ENCODE results near the gene PLBD1.
A peak's percentile ranks its signal among the peaks of the same experiment; 100 is the strongest.

PLBD1 gene

DNA sequence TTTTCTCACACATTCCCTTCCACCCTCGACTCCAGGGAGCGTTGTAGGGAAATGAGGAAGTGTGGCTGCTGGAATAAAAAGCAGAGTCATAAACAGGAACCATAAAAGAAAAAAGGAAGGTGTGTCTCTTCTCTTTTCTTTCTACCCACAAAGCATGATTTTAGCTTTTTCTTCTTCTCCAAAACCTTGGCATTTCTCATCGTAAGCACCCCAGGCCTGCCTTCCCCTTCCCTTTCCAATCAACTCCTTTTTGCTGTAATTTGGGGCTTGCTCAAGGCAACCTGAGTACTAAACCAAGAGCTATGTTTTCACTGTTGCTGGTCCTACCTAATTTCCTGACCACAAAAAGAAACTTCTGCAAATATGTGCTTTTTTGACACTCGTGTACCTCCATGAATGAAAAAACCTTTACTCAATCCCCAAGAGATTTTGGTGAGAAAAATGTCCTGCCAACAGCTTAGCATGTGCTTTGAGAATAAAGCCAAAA, 9.2 kb downstream of the PLBD1 start:
- Histone ChIP-seq H3K27ac (no peak overlapping the region), H3K4me3 (no peak overlapping the region)
- TF ChIP-seq CTCF (IDR thresholded peaks at IDR 0.05), result no peak
- DNase-seq (ENCODE audit: low spot score), result no peak

DNA sequence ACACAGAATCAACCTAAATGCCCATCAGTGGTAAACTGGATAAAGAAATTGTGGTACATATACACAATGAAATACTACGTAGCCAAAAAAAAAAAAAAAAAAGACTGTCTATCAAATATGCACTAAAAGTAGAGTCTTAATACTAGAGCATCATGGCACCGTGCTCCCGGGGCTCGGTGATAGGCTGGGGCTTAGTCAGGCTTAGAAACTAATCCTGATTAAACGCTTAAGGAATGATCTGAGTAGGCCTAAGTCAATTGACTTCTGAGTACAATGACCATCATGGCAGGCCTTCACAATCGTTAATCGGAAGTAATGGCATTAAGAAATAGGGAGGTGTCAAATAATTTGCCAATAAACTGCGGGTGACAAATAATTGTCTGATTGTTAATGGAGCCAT, 9.7 kb downstream of the PLBD1 start:
- H3K4me3 ChIP-seq, result no peak overlapping the region
- H3K27ac ChIP-seq, result no peak overlapping the region
- TF ChIP-seq CTCF (IDR thresholded peaks at IDR 0.05), result no peak
- DNase-seq (ENCODE audit: low spot score), result no peak

GRCh38 chr12:14554281-14555007, 13.2 kb downstream of the PLBD1 start:
- TF ChIP-seq CTCF (IDR thresholded peaks at IDR 0.05), result no peak
- no peak for DNase-seq (ENCODE audit: low spot score)
- Histone ChIP-seq H3K27ac (peak overlapping the region in 1 of 2 donors; percentile 42), H3K4me3 (peak overlapping the region; percentile 42)

GRCh38 chr12:14548609-14549008, 19.1 kb downstream of the PLBD1 start:
- Histone ChIP-seq H3K27ac (no peak overlapping the region), H3K4me3 (no peak overlapping the region)
- TF ChIP-seq CTCF (IDR thresholded peaks at IDR 0.05), result no peak
- DNase-seq (ENCODE audit: low spot score), result no peak

DNA sequence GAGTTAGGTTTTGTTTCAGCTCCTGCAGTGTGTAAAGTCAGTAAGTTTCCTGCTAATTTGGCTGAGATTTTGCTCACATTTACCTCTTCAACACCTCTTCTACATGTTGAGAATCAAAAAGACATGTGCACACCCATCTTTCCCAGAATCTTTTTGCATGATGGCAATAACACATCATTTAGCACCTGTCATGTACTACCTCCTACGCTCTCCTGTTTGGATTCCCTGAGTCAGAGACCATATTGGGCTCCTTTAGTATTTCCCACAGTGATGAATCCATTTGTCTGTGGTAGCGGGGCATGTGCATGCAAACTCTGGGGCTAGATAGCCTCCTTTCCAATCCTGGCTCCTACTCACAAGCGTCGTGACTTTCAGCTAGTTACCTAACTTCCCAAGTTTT, 20.1 kb downstream of the PLBD1 start:
- Histone ChIP-seq H3K27ac (no peak overlapping the region), H3K4me3 (no peak overlapping the region)
- no peak for DNase-seq (ENCODE audit: low spot score)
- TF ChIP-seq CTCF (IDR thresholded peaks at IDR 0.05), result no peak

DNA sequence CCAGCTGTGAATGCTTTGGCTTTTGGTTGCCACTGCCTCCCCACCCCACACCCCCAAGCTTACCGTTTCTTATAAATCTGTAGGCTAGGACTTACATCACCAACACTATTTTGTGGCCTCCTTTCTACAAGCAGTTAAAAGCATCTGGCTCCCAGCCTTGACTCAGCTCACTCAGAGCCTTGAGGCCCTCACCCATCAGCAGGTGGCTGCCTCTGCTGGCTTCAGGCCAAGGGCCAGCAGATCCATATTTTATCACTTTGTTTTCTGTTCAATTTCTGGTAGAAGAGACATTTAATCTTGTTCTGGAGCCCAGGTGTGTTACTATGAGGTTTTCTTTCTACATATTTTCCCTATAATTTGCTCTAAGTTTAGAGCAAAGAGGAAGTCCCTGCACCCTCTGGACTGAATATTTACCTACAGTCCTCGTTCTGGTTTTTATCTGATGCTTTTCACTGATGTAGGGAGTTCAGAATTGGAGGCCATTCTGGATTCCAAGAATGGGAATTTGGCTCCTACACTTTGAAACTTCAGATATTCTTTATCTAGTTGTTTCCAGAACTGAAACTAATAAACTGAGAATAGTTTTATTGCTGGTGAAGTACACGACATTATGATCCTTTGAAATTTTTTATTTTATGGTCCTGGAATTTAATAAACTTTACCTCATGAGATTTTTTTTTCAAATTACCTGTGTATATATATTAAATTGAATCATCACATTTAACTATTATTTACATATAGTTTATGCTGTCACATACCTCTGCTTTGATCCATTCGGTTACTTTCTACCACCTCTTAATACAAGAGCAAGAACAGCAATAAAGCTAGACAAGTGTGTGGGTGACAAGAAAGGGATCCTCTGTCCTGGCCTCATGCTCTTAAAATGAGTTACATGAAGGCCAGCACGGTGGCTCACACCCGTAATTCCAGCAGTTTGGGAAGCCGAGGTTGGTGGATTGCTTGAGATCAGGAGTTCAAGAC, 22.2 kb downstream of the PLBD1 start:
- no peak for DNase-seq (ENCODE audit: low spot score)
- Histone ChIP-seq H3K4me3 (no peak overlapping the region), H3K27ac (no peak overlapping the region)
- no peak for TF ChIP-seq CTCF (IDR thresholded peaks at IDR 0.05)

Measured in coronary artery (tissue), 2 donors.